GM19395 (cell line): Measurements from ENCODE around the gene APH1B.

Experiments
- ATAC-seq: cut with Tn5 transposase; IDR thresholded peaks from one replicate; pipeline ENCODE4 v1.9.1; 2021; ENCODE audit warnings: mild to moderate bottlenecking, moderate library complexity; ENCODE audit not compliant: unreplicated experiment

APH1B gene

DNA sequence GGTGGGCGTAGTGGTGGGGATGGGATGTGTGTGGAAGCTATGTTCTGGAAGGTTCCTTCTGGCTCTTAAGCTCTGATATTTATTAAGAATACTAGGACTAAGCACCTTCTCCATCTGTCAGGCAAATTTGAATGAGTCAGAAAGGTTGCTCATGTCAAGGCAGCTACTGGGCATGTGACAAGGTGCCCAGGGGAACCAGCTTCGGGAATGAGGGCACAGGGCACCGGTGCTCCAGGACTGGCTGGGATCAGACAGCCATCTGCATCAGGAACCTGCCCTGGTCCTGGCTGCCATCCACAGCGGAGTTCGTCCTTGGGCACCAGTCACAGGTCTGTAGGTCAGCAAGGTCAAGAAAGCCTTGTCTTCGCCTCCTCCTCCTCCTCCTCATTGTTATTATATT is 71.8 kb downstream of the APH1B start:
- no peak for ATAC-seq

DNA sequence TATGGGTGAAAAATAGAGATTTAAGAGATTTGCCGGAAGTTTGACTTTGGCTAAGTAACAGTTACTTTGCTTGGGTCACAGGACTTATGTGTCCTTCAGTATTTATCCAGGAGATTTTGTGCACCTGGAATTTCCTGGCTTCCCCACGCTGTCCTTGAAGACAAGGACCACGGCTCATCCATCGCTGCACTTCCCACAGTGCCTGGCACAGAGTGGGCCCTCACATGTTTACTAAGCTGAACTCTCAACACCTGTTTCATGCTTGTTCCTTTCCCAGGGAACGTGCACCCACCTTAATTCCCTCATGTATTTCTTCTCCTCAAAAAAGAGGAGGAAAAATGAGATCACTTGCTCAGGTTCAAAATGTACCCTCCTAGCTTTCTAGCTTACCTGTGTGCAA is 72.2 kb downstream of the APH1B start:
- ATAC-seq: no peak

DNA sequence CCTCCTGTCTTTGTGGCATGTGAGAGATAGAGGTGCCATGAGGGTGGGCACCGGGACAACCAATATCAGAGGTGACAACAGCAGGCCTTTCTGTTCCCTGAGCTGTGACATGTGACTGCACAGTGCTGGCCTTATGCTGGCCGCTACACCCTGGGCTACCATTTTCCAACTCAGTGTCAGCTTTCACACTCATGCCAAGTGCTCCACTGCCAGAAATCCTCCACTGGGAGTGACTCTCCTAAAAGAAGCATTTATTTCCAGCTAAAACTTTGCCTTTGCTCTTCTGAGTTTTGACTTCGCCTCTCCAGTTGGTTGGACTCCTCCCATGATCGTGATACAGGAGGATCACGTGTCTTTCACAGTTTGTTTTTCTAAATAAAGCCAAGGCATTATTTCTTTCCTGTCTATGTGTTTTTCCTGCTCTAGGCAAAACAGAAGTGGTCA is 72.8 kb downstream of the APH1B start:
- ATAC-seq: no peak

DNA sequence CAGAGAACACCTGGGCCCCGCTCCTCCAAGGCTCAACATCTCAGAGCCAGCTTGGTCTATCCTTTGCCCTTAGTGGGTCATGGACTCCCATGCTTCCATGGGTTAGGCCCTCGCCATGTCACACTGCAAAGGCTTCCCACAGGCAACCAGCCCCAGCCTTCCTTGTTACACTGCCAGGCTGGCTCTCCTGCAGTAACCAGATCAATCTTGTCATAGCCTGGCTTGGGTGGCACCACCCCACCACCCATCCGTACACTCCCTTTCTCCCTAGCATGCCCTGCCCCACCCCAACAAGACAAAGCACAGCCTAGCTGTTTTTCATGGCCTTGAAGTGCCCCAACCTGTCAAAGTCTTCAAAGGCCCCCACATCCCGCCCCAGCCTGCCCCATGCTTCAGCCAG is 73.8 kb downstream of the APH1B start:
- no peak for ATAC-seq

DNA sequence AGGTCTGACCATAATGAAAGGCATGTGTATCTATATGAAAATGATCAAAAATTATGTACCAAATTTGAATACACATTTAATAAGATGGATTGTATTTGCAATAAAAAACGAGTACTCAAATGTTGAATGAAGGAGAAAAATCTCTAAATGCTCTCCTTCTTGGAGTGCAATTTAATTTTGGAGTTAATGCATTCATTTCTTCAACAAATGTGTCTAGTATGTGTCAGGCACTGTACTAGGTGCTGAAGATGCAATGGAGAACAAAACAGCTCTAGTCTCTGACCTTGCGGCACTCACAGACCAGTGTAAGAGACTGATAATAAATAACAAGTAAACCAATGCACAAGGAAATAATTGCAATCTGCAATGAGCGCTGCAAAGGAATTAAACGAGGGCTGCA is 75.4 kb downstream of the APH1B start:
- ATAC-seq: no peak

GRCh38 chr15:63353261-63353660 is 75.9 kb downstream of the APH1B start:
- ATAC-seq: no peak

- no peak for ATAC-seq
These were observed 76.5 kb downstream of the APH1B start for GRCh38 chr15:63353887-63354286.

- no peak for ATAC-seq
These were observed 77.6 kb downstream of the APH1B start for GRCh38 chr15:63354821-63355650.

DNA sequence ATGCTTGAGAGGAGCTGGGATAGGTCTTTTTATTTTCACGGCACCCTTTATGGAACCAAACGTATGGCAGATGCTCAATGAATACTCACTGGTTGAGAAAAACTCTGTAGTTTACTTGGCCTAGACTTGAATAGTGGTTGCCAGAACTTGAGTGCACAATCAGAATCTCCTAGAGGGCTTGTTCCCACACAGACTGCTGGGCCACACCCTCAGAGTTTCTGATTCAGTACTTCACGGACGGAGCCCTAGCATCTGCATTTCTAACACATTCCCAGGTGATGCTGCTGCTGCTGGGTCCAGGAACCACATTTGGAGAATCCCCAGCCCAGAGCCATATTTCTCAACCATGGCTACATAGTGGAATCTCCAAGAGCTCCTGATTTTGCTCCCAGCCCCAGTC is 79.7 kb downstream of the APH1B start:
- ATAC-seq: no peak

DNA sequence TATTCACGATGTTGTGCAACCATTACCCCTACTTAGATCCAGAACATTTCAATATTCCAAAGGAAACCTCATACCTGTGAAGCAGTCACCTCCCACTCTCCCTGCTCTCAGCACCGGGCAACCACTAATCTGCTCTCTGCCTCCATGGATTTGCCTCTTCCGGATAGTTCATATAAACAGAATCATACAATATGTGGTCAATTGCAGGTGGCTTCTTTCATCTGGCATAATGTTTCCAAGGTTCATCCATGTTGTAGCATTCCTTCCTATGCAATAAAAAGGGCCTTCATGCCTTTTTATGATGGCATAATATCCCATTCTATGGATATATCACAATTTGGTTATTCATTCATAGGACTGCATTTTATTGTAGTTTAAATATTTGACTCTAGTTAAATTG is 80.3 kb downstream of the APH1B start:
- no peak for ATAC-seq

DNA sequence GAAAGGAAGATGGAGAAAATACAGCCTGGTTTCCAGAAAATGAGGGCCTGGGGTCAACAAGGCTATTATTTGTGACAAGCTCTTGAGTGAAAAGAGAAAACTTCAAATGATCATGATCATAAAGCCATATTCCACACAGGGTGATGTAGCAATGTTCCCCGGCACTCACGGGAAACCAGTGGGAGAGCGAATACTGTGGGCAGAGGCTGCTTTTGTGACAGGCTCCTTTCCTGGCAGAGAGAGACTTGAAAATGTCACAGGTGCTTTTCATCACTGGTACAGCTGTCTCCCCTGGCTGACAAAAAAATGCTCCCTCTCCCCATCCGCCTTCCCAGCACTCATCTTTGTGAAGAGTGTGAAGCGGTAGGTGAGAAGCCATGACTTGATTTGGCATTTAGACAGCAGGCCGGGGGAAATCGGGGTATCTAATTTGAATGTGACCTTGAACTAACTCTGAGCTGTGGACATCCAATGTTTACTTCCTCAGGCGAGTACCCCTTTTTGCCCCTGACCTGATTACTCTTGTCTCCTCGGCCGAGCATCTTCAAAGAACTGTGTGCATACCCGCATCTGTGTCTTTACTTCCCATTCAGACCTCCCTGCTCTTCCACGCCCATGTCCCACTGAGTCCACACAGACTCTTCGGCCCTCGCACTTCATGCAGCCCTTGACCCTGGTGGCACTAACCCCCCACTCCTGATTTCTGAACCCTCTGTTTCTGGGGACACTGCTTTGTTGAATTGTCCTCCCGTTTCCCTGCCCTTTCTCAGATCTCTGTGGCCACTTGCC is 81.0 kb downstream of the APH1B start:
- no peak for ATAC-seq
